IPS DF 6.9 (cell line): ENCODE results near the gene BCL10.

Experiments used
- DNase-seq: peaks from one replicate; pipeline ENCODE4 v3.0.0-alpha.2; 2013; ENCODE audit warnings: low read depth, low spot score
- H3K27ac ChIP-seq: one replicate; pipeline ENCODE4 v1.5.1; 2013; ENCODE audit warnings: low read length, control low read depth
- H3K27me3 ChIP-seq: 2 replicates; pipeline ENCODE4 v1.6.1; 2013; ENCODE audit warnings: mild to moderate bottlenecking, low read length; ENCODE audit not compliant: control insufficient read depth, insufficient read depth
- H3K36me3 ChIP-seq: 2 replicates; pipeline ENCODE4 v1.6.1; 2013; ENCODE audit warnings: low read length; ENCODE audit not compliant: control insufficient read depth, insufficient read depth
- H3K4me1 ChIP-seq: 2 replicates; pipeline ENCODE4 v1.6.1; 2013; ENCODE audit warnings: low read length; ENCODE audit not compliant: control insufficient read depth, insufficient read depth
- H3K4me3 ChIP-seq: 2 replicates; pipeline ENCODE4 v1.5.1; 2013; ENCODE audit warnings: mild to moderate bottlenecking, low read length
- H3K9me3 ChIP-seq: 2 replicates; pipeline ENCODE4 v1.6.1; 2013; ENCODE audit warnings: low read length, inconsistent platforms; ENCODE audit not compliant: control insufficient read depth, insufficient read depth
- WGBS: extraction: QIAGEN DNeasy Blood & Tissue Kit; methylation state at CpG from one replicate; pipeline ENCODE4 v1.1.7; 2013; ENCODE audit warnings: mixed read lengths, missing lambda C conversion rate; ENCODE audit not compliant: insufficient read length, insufficient coverage; 5-methylcytosine and 5-hydroxymethylcytosine counted together

Gene BCL10

DNA sequence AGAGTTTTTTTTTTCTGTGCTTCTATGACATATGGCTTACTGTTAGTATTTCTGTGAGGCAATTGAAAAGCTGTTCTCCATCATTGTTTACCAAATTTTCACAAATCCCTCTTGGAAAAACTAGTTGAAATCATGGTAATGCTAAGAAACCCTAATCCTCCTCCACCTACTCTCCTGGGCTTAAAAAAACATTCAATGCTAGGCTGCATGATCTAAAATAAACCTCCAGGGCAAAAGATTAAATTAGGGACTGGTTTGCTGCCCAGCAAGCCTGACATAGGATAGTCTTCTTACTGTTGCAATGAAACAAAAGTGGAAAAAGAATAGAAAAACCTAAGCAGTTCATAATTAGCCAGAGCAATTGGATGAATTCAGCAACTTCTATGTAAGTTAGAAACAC is 33.1 kb downstream of the BCL10 start:
- Histone ChIP-seq H3K27ac (no peak overlapping the region), H3K27me3 (no peaks in the 10 kb centered on the region), H3K4me3 (no peak overlapping the region), H3K9me3 (no peaks in the 10 kb centered on the region), H3K4me1 (no peaks in the 10 kb centered on the region), H3K36me3 (no peaks in the 10 kb centered on the region)
- DNase-seq = no peak

DNA sequence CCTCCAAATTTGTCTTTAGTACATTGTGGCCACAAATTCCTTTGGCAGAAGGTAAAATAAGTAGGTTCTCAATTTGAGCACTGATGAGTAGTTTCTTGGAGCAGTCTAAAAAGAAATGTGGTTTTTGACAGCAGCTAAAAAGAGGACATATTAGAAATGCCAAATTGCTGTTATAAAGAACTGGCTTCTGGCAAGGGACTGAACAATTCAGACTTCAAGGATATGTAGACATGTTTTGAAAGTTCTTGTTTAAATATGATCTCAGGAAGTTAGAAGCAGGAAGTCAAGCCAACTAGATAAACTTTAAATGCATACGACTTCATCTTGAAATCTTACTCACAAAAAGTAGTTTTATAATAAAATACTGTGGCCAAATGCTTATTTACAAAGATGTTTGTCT is 35.8 kb downstream of the BCL10 start:
- DNase-seq = no peak
- Histone ChIP-seq H3K36me3 (no peaks in the 10 kb centered on the region), H3K4me3 (no peak overlapping the region), H3K4me1 (no peaks in the 10 kb centered on the region), H3K27me3 (no peaks in the 10 kb centered on the region), H3K9me3 (no peaks in the 10 kb centered on the region), H3K27ac (no peak overlapping the region)
- no CpG with 5 or more reads among the region's 1 CpG for WGBS

DNA sequence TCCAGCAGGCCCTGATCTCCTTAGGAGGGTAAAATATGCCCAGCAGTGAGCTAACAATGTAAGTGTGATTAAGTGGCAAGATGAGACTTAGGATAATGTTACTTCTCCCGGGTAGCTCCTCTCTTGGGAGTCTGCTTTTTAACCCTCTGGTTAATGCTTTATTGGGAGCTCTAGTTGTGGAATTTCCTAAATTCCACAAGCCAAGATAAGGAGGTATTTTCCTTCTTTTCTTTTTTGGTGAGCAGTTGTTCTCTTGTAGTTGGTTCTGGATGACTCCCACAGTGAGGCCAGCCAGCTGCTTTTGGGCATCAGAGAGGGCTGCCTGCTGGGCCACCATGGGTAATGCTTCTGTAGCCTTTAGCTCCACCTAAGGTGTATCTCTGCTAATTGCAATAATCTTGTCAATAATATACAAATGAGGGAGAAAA is 36.2 kb downstream of the BCL10 start:
- Histone ChIP-seq H3K9me3 (no peaks in the 10 kb centered on the region), H3K27ac (no peak overlapping the region), H3K36me3 (no peaks in the 10 kb centered on the region), H3K4me3 (no peak overlapping the region), H3K27me3 (no peaks in the 10 kb centered on the region), H3K4me1 (no peaks in the 10 kb centered on the region)
- WGBS = no CpG with 5 or more reads among the region's 1 CpG
- no peak for DNase-seq

DNA sequence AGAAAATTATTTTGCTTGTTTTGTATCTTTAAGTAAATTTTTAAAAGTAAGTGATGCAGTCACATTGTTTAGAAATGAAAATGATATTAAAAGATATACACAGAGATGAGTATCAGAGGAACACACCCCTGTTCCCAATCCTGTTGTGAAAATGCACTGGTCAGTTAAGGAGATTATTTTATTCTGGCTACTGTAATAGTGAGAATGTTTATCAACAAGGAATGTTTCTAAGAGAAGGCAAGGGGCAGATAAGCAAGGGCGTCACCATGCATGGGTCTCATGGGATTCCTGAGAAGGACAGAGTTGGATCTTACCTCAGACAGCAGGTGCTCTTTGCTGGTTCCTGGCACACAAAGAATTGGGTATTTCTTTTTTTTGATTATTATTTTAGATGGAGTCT is 38.8 kb downstream of the BCL10 start:
- Histone ChIP-seq H3K27ac (no peak overlapping the region), H3K27me3 (no peaks in the 10 kb centered on the region), H3K9me3 (no peaks in the 10 kb centered on the region), H3K4me3 (no peak overlapping the region), H3K4me1 (no peaks in the 10 kb centered on the region), H3K36me3 (no peaks in the 10 kb centered on the region)
- no peak for DNase-seq
- WGBS = no CpG with 5 or more reads among the region's 1 CpG

DNA sequence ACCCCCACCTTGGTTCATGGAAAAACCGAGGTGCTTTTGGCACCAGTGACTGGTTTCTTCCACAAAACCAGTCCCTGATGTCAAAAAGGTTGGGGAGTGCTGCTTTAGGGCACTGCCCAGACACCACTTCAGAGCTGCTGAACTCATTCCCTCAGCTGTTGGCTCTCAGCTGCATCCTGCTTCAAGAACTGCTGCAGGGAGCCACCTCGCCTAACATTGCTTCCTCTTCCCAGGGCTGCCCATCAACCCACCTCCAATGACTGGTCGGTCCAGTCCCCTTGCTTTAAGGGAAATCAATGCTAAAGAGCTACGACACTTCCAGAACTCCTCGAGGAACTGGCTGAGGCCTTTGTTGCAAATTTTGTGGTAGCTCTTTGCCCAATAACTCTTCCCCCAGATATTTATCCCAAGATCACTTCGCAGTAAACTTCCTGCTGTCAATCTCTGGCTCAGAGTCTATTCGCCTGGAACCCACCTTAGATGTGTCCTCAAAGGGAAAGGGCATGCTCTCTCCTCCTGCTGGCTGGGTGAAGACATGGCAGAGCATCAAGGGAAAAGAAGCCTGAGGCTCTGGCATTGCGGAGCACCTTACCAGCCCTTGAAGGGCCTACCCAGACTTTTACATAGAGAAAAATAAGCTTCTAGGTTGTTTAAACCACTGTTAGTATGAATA is 46.0 kb downstream of the BCL10 start:
- Histone ChIP-seq H3K36me3 (no peaks in the 10 kb centered on the region), H3K4me1 (peaks cover under 1% of the 10 kb centered on the region; the same call in 1 of the 2 replicates), H3K9me3 (no peaks in the 10 kb centered on the region), H3K27ac (no peak overlapping the region), H3K4me3 (no peak overlapping the region), H3K27me3 (no peaks in the 10 kb centered on the region)
- no CpG with 5 or more reads among the region's 8 CpGs for WGBS
- DNase-seq = no peak

DNA sequence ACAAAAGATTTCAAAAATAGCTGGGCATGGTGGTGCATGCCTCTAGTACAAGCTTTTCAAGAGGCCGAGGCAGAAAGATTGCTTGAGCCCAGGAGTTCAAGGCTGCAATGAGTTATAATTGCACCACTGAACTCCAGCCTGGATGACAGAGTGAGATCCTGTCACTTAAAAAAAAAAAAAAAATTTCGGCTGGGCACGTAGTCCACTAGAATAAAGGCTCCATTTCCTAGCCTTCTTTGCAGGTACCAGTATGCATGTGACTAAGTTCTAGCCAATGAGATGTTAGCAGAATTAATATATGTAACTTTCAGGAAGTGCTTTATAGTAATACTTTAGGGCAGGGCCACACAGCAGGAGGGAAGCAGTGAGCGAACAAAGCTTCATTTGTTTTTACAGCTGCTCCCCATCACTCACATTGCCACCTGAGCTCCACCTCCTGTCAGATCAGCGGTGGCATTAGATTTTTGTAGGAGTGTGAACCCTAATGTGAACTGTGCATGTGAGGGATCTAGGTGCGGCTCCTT is 46.8 kb downstream of the BCL10 start:
- no CpG with 5 or more reads among the region's 6 CpGs for WGBS
- Histone ChIP-seq H3K4me1 (peaks cover 2% of the 10 kb centered on the region; the same call in 1 of the 2 replicates), H3K36me3 (no peaks in the 10 kb centered on the region), H3K27ac (no peak overlapping the region), H3K9me3 (no peaks in the 10 kb centered on the region), H3K27me3 (no peaks in the 10 kb centered on the region), H3K4me3 (no peak overlapping the region)
- DNase-seq = no peak

DNA sequence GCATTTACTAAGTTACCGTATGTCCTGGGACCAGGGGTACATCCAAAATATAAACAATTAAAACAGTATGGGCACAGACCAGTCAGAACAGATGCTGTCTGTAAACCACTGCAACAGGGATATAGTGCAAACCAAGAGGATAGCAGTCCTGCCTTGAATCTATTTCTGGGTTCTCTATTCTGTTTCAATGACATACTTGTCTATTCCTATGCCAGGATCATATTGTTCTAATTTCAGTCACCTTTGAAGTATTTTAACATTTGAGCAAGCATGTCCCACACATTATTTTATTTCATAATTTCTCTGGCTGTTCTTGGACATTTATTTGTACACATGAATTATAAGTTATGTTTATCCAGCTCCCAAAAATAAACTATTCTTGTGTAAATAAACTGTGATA is 47.5 kb downstream of the BCL10 start:
- H3K27me3 ChIP-seq = no peaks in the 10 kb centered on the region
- no peaks in the 10 kb centered on the region for H3K9me3 ChIP-seq
- no peak overlapping the region for H3K27ac ChIP-seq
- no peaks in the 10 kb centered on the region for H3K36me3 ChIP-seq
- WGBS = no CpG with 5 or more reads among the region's 1 CpG
- H3K4me1 ChIP-seq = peaks cover 2% of the 10 kb centered on the region; the same call in 1 of the 2 replicates
- H3K4me3 ChIP-seq = no peak overlapping the region
- DNase-seq = no peak

DNA sequence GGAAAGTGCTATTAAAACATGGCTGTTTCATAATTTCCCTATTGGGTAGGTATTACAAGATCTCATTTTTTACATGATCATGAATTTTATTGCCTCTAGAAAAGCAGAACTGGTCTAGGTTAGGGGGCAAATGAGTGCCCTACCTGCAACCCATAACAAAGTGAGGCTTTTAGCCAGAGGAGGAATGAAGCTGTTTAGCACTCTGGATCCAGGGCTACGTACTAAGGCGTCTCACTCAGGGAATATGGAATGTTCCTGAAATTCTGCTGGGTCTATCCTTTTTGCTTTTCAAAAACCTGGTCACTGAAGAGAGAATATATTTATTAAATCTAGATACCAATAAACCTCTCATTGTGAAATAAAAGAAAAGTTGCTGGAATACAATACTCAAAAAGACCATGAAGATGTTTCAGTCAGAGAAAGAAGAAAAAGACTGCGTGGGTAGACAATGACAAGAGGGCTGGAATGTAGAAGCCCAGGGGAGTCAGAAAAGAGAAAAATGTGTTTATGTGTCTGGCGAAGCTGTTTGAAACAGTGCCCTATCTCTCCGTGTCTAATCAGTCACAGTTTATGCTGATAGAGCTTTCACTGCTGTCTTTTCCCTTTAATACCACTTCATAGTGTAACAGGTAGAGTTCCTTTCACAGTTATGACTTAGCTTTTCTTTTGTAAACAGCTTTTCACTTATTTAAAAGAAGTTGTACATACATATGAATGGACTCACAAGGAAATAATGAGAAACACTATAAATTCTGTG is 50.6 kb downstream of the BCL10 start:
- no peak overlapping the region for H3K27ac ChIP-seq
- no peak overlapping the region for H3K4me3 ChIP-seq
- peaks cover 2% of the 10 kb centered on the region; the same call in 1 of the 2 replicates for H3K4me1 ChIP-seq
- no peaks in the 10 kb centered on the region for H3K9me3 ChIP-seq
- WGBS = no CpG with 5 or more reads among the region's 5 CpGs
- H3K27me3 ChIP-seq = no peaks in the 10 kb centered on the region
- H3K36me3 ChIP-seq = no peaks in the 10 kb centered on the region
- DNase-seq = no peak

DNA sequence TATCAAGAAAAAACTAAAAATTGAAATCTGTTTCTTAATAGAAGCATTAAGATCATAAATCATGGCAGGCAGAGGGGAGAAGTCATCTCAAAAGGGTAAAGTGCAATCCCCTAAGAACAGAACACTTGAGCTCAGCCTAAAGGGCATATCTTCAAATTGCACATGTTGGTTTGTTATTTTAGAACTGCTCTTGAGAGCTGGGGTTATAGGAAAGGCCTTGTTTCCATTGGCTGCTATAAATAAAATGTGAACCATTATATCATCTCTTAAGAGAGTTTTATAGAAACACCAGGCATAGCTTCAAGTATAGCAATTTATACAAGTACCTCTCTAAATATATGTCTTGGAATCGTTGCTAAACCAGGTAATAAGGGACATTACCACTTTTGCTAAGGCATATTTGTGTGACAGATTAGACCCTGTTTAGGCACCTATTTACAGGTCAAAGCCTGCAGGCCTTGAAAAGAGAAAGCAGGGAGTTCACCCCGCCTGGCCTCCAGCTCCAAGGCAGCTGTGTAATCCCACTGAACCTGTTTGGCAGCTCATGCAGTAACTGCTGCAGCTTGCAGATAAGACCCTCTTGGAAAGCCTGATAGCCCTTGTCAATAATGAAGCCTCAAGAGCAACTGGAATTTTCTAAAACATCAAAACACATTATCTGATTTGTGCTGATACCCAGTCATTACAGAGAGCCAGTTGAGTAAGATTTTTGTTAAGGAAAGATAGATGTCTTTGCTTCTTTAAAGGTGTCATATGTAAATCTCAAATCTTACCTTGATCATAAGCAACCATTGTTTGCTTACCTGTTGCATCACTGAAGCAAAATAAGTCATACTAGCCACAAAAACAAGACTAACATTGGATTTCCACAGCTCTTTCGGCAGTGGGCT is 51.5 kb downstream of the BCL10 start:
- H3K36me3 ChIP-seq = no peaks in the 10 kb centered on the region
- no peak overlapping the region for H3K4me3 ChIP-seq

DNA sequence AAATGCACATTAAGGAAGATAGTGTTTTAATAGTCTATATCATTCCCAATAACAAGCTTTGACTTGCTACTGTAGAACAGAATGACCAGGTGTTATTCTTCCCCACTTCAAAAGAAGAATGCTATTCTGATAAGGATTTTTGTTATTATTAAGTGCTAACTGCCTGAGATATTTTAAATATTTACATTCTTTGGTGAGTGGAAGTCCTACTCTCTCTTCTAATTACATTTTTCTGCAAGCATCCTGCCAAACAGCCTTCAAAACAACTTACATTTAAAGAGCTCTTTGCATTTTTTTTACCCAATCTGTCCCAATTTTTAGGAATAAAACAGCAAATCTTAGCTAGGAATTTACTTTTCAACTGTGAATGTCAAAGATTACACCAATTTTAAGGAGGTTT is 52.1 kb downstream of the BCL10 start:
- no peak overlapping the region for H3K27ac ChIP-seq
- H3K4me1 ChIP-seq = peaks cover 2% of the 10 kb centered on the region; the same call in 1 of the 2 replicates
- DNase-seq = no peak
- H3K27me3 ChIP-seq = no peaks in the 10 kb centered on the region
- no peak overlapping the region for H3K4me3 ChIP-seq
- H3K36me3 ChIP-seq = no peaks in the 10 kb centered on the region
- no peaks in the 10 kb centered on the region for H3K9me3 ChIP-seq

More for the DNA sequence above, 51.5 kb downstream of the BCL10 start:
- Histone ChIP-seq H3K4me1 (peaks cover 2% of the 10 kb centered on the region; the same call in 1 of the 2 replicates), H3K9me3 (no peaks in the 10 kb centered on the region), H3K27ac (no peak overlapping the region), H3K27me3 (no peaks in the 10 kb centered on the region)
- no CpG with 5 or more reads among the region's 3 CpGs for WGBS
- no peak for DNase-seq
